Erythroblast (primary cell): ENCODE data around the gene GPT2.

ENCODE experiments used
- GATA1 ChIP-seq: IDR thresholded peaks from 2 replicates; pipeline ENCODE4 v1.6.1; 2011; ENCODE audit warnings: low read depth, mild to moderate bottlenecking, control low read depth, low read length, moderate library complexity
- POLR2A ChIP-seq: IDR thresholded peaks from 2 replicates; pipeline ENCODE4 v1.6.1; 2011; ENCODE audit warnings: mild to moderate bottlenecking, low read length

- TF ChIP-seq POLR2A (no peak), GATA1 (no peak)
Observed at GRCh38 chr16:46843898-46844642, 40.1 kb upstream of the GPT2 start.
